Ovary (tissue), 3 donors: ENCODE results near the gene PIP4K2C.

Experiments
- EP300 ChIP-seq: sonication (generic); formaldehyde crosslinking; IDR thresholded peaks from one replicate; pipeline ENCODE4 v1.6.1; 2017; ENCODE audit warnings: antibody characterized with exemption
- TF ChIP-seq, protein P1 (sequence below), 3 donors: fragments of 450-650 bp in 2 of 3; fragments of 200-600 bp in 1 of 3; IDR thresholded peaks; one replicate each; pipeline versions ENCODE4 v1.5.1 to v1.8.0; 2016 to 2022; ENCODE audit warnings: antibody characterized with exemption in 3 of 3, mild to moderate bottlenecking in 1 of 3
- donor health status: DM: no; HTN: no; CAD: no.

DNA sequence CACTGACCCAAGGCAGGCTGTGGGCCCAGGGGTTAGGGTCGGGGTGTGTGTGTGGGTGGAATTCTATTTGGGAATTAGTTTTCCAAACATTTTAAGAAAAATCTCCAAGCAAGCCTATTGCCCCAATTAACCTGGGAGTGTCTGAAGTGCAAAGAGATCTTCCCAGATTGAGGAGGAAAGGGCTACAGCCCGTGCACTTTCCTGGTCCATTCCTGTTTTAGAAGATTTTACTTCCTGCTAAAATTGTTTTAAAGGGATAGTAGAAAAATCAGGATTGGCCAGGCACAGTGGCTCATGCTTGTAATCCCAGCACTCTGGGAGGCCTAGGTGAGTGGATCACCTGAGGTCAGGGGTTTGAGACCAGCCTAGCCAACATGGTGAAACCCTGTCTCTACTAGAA, 49.3 kb upstream of the PIP4K2C start:
- TF ChIP-seq, protein P1, sequence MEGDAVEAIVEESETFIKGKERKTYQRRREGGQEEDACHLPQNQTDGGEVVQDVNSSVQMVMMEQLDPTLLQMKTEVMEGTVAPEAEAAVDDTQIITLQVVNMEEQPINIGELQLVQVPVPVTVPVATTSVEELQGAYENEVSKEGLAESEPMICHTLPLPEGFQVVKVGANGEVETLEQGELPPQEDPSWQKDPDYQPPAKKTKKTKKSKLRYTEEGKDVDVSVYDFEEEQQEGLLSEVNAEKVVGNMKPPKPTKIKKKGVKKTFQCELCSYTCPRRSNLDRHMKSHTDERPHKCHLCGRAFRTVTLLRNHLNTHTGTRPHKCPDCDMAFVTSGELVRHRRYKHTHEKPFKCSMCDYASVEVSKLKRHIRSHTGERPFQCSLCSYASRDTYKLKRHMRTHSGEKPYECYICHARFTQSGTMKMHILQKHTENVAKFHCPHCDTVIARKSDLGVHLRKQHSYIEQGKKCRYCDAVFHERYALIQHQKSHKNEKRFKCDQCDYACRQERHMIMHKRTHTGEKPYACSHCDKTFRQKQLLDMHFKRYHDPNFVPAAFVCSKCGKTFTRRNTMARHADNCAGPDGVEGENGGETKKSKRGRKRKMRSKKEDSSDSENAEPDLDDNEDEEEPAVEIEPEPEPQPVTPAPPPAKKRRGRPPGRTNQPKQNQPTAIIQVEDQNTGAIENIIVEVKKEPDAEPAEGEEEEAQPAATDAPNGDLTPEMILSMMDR (IDR thresholded peaks at IDR 0.05) = no peak
- TF ChIP-seq EP300 = no peak
